ENCODE results near the gene ZNF576.

The ZNF576 gene

DNA sequence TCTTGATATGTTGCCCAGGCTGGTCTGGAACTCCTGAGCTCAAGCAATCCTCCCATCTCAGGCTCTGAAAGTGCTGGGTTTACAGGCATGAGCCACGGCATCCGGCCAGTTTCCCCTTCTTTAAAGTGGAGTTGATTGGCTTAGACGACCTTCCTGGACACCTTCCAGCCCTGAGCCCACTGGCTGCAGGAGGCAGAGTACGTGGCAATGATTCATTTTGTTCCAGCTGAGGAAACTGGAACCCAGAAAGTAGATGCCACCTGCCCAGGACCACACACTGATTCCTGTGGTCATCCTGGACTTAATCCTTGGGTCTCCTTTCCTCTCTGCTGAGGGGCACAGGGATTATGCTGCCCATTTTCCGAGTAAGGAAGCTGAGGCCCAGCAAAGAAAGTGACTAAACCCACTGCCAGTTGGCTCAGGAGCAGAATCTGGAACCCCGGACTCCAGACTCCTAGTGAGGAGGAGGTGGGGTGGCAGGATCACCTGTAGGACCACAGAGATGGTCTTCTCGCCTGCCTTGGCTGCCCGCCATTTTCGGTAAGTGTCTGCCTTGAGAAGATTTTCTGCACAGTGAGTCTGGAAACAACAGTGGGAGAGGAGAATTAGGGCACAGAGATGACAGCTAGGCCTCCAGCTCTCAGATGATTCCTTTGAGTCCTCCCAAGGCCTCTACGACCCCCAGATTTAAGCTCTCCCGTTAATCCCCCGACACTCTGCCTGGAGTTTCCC is 21.8 kb upstream of the ZNF576 start:
- no peak; the same call in 2 of the 3 replicates for ATAC-seq
- TF ChIP-seq SNAI2 (CRISPR knock-in tag; IDR thresholded peaks at IDR 0.05), result no peak
- peak; percentile 86 for TF ChIP-seq ZNF70 (CRISPR knock-in tag; IDR thresholded peaks at IDR 0.05)

- no peak for TF ChIP-seq ZNF70 (CRISPR knock-in tag; IDR thresholded peaks at IDR 0.05)
- no peak for TF ChIP-seq CSDC2 (CRISPR knock-in tag; IDR thresholded peaks at IDR 0.05)
- TF ChIP-seq PPARA (CRISPR knock-in tag; IDR thresholded peaks at IDR 0.05; ENCODE audit: borderline replicate concordance), result no peak
- no peak for TF ChIP-seq GLIS3 (CRISPR knock-in tag; IDR thresholded peaks at IDR 0.05)
- no peak for TF ChIP-seq TCF4 (CRISPR knock-in tag; IDR thresholded peaks at IDR 0.05; ENCODE audit: borderline replicate concordance)
- no peak for TF ChIP-seq ZC3H10 (CRISPR knock-in tag; IDR thresholded peaks at IDR 0.05)
- no peak for TF ChIP-seq POU6F1 (CRISPR knock-in tag; IDR thresholded peaks at IDR 0.05; ENCODE audit: borderline replicate concordance, low read depth)
- no peak for TF ChIP-seq RARB (CRISPR knock-in tag; IDR thresholded peaks at IDR 0.05)
- TF ChIP-seq TOX (CRISPR knock-in tag; IDR thresholded peaks at IDR 0.05; ENCODE audit: borderline replicate concordance), result no peak
These were observed 21.0 kb upstream of the ZNF576 start, which contains the start of the genes PINLYP and XRCC1 for GRCh38 chr19:43575156-43575950. Gene PINLYP, plus strand, starts transcription at chr19:43575801. Its CDS starts 1,391 bp downstream, at chr19:43577192. Gene XRCC1, minus strand, starts transcription at chr19:43575527. Its CDS starts 69 bp downstream, at chr19:43575458.

GRCh38 chr19:43575955-43576878 is 20.2 kb upstream of the ZNF576 start:
- ATAC-seq, result peak; percentile 2; the same call in 2 of the 3 replicates

More at GRCh38 chr19:43575156-43575950, 21.0 kb upstream of the ZNF576 start, which contains the start of the genes PINLYP and XRCC1:
- peak; percentile 97 for ATAC-seq

More at GRCh38 chr19:43575955-43576878, 20.2 kb upstream of the ZNF576 start:
- no peak for TF ChIP-seq GLIS3 (CRISPR knock-in tag; IDR thresholded peaks at IDR 0.05)
- TF ChIP-seq TSHZ2 (CRISPR knock-in tag; IDR thresholded peaks at IDR 0.05), result no peak
- TF ChIP-seq SNAI2 (CRISPR knock-in tag; IDR thresholded peaks at IDR 0.05), result no peak
- no peak for TF ChIP-seq OSR1 (CRISPR knock-in tag; IDR thresholded peaks at IDR 0.05)
- no peak for TF ChIP-seq CSDC2 (CRISPR knock-in tag; IDR thresholded peaks at IDR 0.05)
- no peak for TF ChIP-seq TCF4 (CRISPR knock-in tag; IDR thresholded peaks at IDR 0.05; ENCODE audit: borderline replicate concordance)
- TF ChIP-seq, protein P1, sequence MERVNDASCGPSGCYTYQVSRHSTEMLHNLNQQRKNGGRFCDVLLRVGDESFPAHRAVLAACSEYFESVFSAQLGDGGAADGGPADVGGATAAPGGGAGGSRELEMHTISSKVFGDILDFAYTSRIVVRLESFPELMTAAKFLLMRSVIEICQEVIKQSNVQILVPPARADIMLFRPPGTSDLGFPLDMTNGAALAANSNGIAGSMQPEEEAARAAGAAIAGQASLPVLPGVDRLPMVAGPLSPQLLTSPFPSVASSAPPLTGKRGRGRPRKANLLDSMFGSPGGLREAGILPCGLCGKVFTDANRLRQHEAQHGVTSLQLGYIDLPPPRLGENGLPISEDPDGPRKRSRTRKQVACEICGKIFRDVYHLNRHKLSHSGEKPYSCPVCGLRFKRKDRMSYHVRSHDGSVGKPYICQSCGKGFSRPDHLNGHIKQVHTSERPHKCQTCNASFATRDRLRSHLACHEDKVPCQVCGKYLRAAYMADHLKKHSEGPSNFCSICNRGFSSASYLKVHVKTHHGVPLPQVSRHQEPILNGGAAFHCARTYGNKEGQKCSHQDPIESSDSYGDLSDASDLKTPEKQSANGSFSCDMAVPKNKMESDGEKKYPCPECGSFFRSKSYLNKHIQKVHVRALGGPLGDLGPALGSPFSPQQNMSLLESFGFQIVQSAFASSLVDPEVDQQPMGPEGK (CRISPR knock-in tag; IDR thresholded peaks at IDR 0.05; ENCODE audit: borderline replicate concordance), result no peak
- no peak for TF ChIP-seq ZNF565 (CRISPR knock-in tag; conservative IDR thresholded peaks at IDR 0.05; ENCODE audit: low read depth)
- TF ChIP-seq ZNF8 (CRISPR knock-in tag; IDR thresholded peaks at IDR 0.05), result no peak
- no peak for TF ChIP-seq TOX (CRISPR knock-in tag; IDR thresholded peaks at IDR 0.05; ENCODE audit: borderline replicate concordance)
- TF ChIP-seq ZC3H10 (CRISPR knock-in tag; IDR thresholded peaks at IDR 0.05), result no peak
- TF ChIP-seq, protein P2, sequence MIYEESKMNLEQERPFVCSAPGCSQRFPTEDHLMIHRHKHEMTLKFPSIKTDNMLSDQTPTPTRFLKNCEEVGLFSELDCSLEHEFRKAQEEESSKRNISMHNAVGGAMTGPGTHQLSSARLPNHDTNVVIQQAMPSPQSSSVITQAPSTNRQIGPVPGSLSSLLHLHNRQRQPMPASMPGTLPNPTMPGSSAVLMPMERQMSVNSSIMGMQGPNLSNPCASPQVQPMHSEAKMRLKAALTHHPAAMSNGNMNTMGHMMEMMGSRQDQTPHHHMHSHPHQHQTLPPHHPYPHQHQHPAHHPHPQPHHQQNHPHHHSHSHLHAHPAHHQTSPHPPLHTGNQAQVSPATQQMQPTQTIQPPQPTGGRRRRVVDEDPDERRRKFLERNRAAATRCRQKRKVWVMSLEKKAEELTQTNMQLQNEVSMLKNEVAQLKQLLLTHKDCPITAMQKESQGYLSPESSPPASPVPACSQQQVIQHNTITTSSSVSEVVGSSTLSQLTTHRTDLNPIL (CRISPR knock-in tag; IDR thresholded peaks at IDR 0.05; ENCODE audit: low read depth), result no peak
- TF ChIP-seq POU6F1 (CRISPR knock-in tag; IDR thresholded peaks at IDR 0.05; ENCODE audit: borderline replicate concordance, low read depth), result no peak
- no peak for TF ChIP-seq ZNF70 (CRISPR knock-in tag; IDR thresholded peaks at IDR 0.05)
